Suprapubic skin (tissue), 3 donors: ENCODE results near the gene CTAGE1.

Experiments used
- CTCF ChIP-seq, 2 donors: fragments of 200-600 bp in 1 of 2; fragments of 450-650 bp in 1 of 2; sonication (generic) in 1 of 2; IDR thresholded peaks; one replicate each; pipeline ENCODE4 v1.5.1; 2016 to 2019; ENCODE audit warnings: antibody characterized with exemption in 2 of 2, mild to moderate bottlenecking in 1 of 2, moderate library complexity in 1 of 2
- EP300 ChIP-seq: sonication (generic); formaldehyde crosslinking; IDR thresholded peaks from one replicate; pipeline ENCODE4 v1.6.1; 2017; ENCODE audit warnings: antibody characterized with exemption
- POLR2A ChIP-seq, 2 donors: fragments of 450-650 bp; IDR thresholded peaks; one replicate each; pipeline ENCODE4 v1.6.1; 2017; ENCODE audit warnings: antibody characterized with exemption in 2 of 2, mild to moderate bottlenecking in 2 of 2, moderate library complexity in 2 of 2

- no peak for TF ChIP-seq CTCF (IDR thresholded peaks at IDR 0.05)
- TF ChIP-seq POLR2A (IDR thresholded peaks at IDR 0.05) = no peak
- TF ChIP-seq EP300 = no peak
These were observed 37.9 kb upstream of the CTAGE1 start for GRCh38 chr18:22455425-22456115.
